RWPE2 (cell line): ENCODE measurements around the gene SEMA5B.

ENCODE experiments used
- ATAC-seq: fragments of 200-7000 bp; cut with Tn5 transposase; 3 replicates; pipeline ENCODE4 v1.9.1; 2021; ENCODE audit warnings: low read depth
- DNase-seq: peaks from one replicate; pipeline ENCODE4 v3.0.0-alpha.2; 2020; ENCODE audit warnings: low spot score
- H3K27ac ChIP-seq: fragments of 450-650 bp; 2 replicates; pipeline ENCODE4 v1.5.1; 2017; ENCODE audit warnings: mild to moderate bottlenecking; ENCODE audit not compliant: poor library complexity, severe bottlenecking
- H3K27me3 ChIP-seq: fragments of 250-450 bp; sonication (Bioruptor Pico); 2 replicates; pipeline ENCODE4 v1.5.1; 2021; ENCODE audit warnings: mild to moderate bottlenecking, moderate library complexity; ENCODE audit not compliant: insufficient read depth, poor library complexity, severe bottlenecking
- H3K36me3 ChIP-seq: fragments of 250-450 bp; sonication (Bioruptor Pico); 2 replicates; pipeline ENCODE4 v1.5.1; 2020; ENCODE audit warnings: low read depth, mild to moderate bottlenecking, moderate library complexity
- H3K4me1 ChIP-seq: fragments of 250-450 bp; sonication (Bioruptor Pico); 2 replicates; pipeline ENCODE4 v1.5.1; 2021; ENCODE audit warnings: mild to moderate bottlenecking, moderate library complexity; ENCODE audit not compliant: insufficient read depth, poor library complexity, severe bottlenecking
- H3K4me3 ChIP-seq: fragments of 250-450 bp; sonication (Bioruptor Pico); 2 replicates; pipeline ENCODE4 v1.5.1; 2021; ENCODE audit warnings: mild to moderate bottlenecking, moderate library complexity; ENCODE audit not compliant: severe bottlenecking
- H3K9me3 ChIP-seq: fragments of 250-450 bp; sonication (Bioruptor Pico); 2 replicates; pipeline ENCODE4 v1.5.1; 2021; ENCODE audit warnings: mild to moderate bottlenecking, moderate library complexity; ENCODE audit not compliant: severe bottlenecking
- TF ChIP-seq, protein P1 (sequence below): fragments of 450-650 bp; IDR thresholded peaks from one replicate; pipeline ENCODE4 v1.5.1; 2017; ENCODE audit warnings: mild to moderate bottlenecking, moderate library complexity; ENCODE audit not compliant: poor library complexity, severe bottlenecking

Gene SEMA5B

DNA sequence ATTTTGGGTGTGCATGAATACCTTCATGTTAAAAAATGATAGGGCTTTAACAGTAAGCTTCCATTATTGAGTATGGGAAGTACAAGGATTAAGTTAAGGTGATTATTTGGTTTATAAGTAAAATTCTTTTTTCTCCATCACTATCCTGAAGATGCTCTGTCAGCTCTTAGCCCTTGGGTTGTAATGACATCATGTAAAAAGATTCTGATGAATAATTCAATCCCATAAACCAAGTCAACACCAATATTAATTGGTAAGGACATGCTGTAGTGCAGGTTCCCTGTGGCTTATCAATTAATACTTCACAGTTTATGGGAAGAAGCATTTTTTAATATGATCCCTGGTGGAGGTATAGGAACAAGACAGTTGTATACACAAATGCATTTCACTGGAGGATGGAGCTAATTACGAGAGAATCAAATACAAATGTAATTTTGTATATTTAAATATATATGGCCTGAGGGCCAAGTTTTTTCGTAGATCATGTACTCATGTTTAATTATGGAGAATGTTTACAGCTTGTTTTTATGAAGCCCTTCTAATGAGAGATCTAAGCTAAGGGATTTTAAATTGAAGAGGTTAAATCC lies 145.1 kb downstream of the SEMA5B start:
- TF ChIP-seq, protein P1, sequence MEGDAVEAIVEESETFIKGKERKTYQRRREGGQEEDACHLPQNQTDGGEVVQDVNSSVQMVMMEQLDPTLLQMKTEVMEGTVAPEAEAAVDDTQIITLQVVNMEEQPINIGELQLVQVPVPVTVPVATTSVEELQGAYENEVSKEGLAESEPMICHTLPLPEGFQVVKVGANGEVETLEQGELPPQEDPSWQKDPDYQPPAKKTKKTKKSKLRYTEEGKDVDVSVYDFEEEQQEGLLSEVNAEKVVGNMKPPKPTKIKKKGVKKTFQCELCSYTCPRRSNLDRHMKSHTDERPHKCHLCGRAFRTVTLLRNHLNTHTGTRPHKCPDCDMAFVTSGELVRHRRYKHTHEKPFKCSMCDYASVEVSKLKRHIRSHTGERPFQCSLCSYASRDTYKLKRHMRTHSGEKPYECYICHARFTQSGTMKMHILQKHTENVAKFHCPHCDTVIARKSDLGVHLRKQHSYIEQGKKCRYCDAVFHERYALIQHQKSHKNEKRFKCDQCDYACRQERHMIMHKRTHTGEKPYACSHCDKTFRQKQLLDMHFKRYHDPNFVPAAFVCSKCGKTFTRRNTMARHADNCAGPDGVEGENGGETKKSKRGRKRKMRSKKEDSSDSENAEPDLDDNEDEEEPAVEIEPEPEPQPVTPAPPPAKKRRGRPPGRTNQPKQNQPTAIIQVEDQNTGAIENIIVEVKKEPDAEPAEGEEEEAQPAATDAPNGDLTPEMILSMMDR = no peak
- no peak for DNase-seq
- Histone ChIP-seq H3K4me3 (no peak overlapping the region), H3K36me3 (peaks cover 3% of the 10 kb centered on the region; the same call in 1 of the 2 replicates), H3K27ac (no peak overlapping the region), H3K9me3 (no peaks in the 10 kb centered on the region), H3K4me1 (no peaks in the 10 kb centered on the region), H3K27me3 (no peaks in the 10 kb centered on the region)
- no peak for ATAC-seq

DNA sequence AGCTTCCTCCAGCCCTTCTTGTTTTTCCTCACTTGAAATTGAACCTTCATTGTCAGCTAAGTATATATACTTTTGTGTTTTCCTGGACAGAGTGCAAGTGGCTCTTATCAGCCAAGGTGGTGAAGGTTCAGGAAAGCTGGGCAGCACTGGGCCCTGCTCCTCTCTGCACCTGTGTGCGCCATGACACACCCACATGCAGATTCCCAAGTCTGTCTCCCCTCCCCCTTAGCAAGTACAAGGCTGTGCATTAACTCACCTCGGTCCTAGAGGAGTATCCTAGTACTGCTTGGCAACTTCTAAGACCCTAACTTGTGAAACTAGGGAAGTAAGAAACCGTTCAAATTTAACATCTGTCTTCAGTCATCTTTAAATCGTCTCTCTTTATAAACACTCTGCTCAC lies 146.9 kb downstream of the SEMA5B start:
- Histone ChIP-seq H3K4me3 (no peak overlapping the region), H3K36me3 (peaks cover 3% of the 10 kb centered on the region; the same call in 1 of the 2 replicates), H3K27ac (no peak overlapping the region), H3K9me3 (no peaks in the 10 kb centered on the region), H3K4me1 (no peaks in the 10 kb centered on the region), H3K27me3 (no peaks in the 10 kb centered on the region)
- TF ChIP-seq, protein P1 = no peak
- DNase-seq = no peak
- ATAC-seq = no peak

DNA sequence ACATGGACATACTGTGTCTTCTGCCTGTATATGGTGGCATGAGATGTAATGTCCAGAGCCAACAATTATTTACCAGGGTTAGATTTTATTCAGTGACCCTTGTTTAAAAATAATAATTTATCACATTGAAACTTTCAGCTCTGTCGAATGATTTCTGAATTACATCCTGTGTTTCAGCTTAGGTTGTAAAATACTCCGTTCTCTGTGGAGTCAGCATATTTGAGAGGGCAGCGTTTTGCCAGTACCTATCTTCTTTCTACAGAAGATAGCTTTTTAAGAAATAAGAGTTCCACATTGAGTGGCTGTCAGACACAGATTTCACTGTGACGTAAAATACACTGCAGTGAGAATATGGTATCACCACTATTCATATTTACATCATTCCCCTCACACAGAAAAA lies 147.4 kb downstream of the SEMA5B start:
- H3K27ac ChIP-seq = no peak overlapping the region
- ATAC-seq (no peak), DNase-seq (no peak)
- H3K4me1 ChIP-seq = no peaks in the 10 kb centered on the region
- peaks cover 3% of the 10 kb centered on the region; the same call in 1 of the 2 replicates for H3K36me3 ChIP-seq
- no peak overlapping the region for H3K4me3 ChIP-seq
- no peaks in the 10 kb centered on the region for H3K27me3 ChIP-seq
- TF ChIP-seq, protein P1 = no peak
- no peaks in the 10 kb centered on the region for H3K9me3 ChIP-seq

DNA sequence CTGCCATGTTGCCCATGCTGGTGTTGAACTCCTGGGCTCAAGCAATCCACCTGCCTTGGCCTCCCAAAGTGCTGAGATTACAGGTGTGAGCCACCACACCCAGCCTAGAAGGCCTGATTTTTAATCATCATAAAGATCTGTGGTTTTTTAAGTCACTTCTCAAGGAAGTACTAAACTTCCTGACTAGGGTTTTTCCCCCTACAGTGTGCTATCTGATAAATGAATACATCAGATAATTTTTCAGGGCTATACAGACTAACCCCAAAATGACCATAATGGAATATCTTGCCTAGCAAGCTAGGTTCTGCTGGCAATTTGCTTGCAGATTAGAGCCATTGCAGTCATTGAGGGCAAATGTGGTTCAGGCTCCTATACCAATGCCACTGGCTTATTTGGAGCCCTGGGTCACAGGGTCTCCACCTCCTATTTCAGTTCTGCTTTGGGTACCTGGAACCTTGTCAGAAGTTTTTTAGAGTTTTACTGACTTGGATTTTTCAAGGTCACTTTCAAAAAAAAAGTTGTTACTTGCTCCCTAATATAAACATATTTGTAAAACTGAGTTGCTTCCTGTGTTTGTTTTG lies 151.9 kb downstream of the SEMA5B start:
- ATAC-seq = no peak
- Histone ChIP-seq H3K4me3 (no peak overlapping the region), H3K36me3 (no peaks in the 10 kb centered on the region; the same call in 1 of the 2 replicates), H3K27me3 (no peaks in the 10 kb centered on the region), H3K27ac (no peak overlapping the region), H3K4me1 (no peaks in the 10 kb centered on the region), H3K9me3 (no peaks in the 10 kb centered on the region)
- no peak for DNase-seq
- TF ChIP-seq, protein P1 = no peak
